Esophagus squamous epithelium (tissue), 5 donors: Measurements from ENCODE around the gene RPGRIP1L. TPM values are rescaled to one million over a fixed set of nuclear protein-coding genes. Genes with fewer than 3 reads are reported as not detected.

Experiments used
- DNase-seq: peaks from one replicate; lab custom pipeline; 2025; lab: John Stamatoyannopoulos, UW
- H3K27ac ChIP-seq, 4 donors: fragments of 200-600 bp; sonication (generic); one replicate each; pipeline ENCODE4 v1.5.1; 2016 to 2019; ENCODE audit warnings: mild to moderate bottlenecking in 1 of 4
- H3K27me3 ChIP-seq, 4 donors: fragments of 200-600 bp; sonication (generic); 1 replicate in 3 of 4; 2 replicates in 1 of 4; pipeline versions ENCODE4 v1.5.1 to v1.6.0; 2017 to 2021; ENCODE audit warnings: antibody characterized with exemption in 1 of 4
- H3K36me3 ChIP-seq, 3 donors: fragments of 200-600 bp; sonication (generic); one replicate each; pipeline ENCODE4 v1.5.1; 2016 to 2019
- H3K4me1 ChIP-seq, 3 donors: fragments of 200-600 bp; sonication (generic); one replicate each; pipeline ENCODE4 v1.5.1; 2017 to 2019
- H3K4me3 ChIP-seq, 4 donors: fragments of 200-600 bp; sonication (generic); 1 replicate in 3 of 4; 2 replicates in 1 of 4; pipeline ENCODE4 v1.5.1; 2016 to 2019; ENCODE audit warnings: mild to moderate bottlenecking in 2 of 4, moderate library complexity in 1 of 4
- H3K9me3 ChIP-seq, 3 donors: fragments of 200-600 bp; sonication (generic); one replicate each; pipeline ENCODE4 v1.5.1; 2016 to 2019
- CTCF ChIP-seq, 6 experiments: fragments of 450-650 bp in 4 of 6; fragments of 200-600 bp in 2 of 6; sonication (generic) in 2 of 6; IDR thresholded peaks; one replicate each; pipeline ENCODE4 v1.5.1; 2016 to 2019; ENCODE audit warnings: antibody characterized with exemption in 6 of 6, mild to moderate bottlenecking in 4 of 6, moderate library complexity in 4 of 6
- POLR2A ChIP-seq, 4 donors: fragments of 450-650 bp; IDR thresholded peaks; one replicate each; pipeline ENCODE4 v1.6.1; 2017; ENCODE audit warnings: antibody characterized with exemption in 4 of 4, mild to moderate bottlenecking in 4 of 4, moderate library complexity in 3 of 4
- WGBS, 2 donors: methylation state at CpG; one replicate each; pipeline ENCODE4 v1.1.5; 2018; 5-methylcytosine and 5-hydroxymethylcytosine counted together
- intact Hi-C: fragments of 100-400 bp; cut with DNase I; formaldehyde crosslinking; loops from one replicate; pipeline ENCODE4 v1.15.0; 2022
- total RNA-seq, 4 donors: library from RNA; depleted of rRNA; stranded (reverse); fragments of >200 nt; gene quantifications; one replicate each; pipeline ENCODE4 v1.1.0, GENCODE V29; 2016
- donor health status: DM: yes; HTN: yes; CAD: no.

The RPGRIP1L gene
- total RNA-seq, 4 donors from 2014 or later: 1.2 to 3.9 (median 3.7) TPM

DNA sequence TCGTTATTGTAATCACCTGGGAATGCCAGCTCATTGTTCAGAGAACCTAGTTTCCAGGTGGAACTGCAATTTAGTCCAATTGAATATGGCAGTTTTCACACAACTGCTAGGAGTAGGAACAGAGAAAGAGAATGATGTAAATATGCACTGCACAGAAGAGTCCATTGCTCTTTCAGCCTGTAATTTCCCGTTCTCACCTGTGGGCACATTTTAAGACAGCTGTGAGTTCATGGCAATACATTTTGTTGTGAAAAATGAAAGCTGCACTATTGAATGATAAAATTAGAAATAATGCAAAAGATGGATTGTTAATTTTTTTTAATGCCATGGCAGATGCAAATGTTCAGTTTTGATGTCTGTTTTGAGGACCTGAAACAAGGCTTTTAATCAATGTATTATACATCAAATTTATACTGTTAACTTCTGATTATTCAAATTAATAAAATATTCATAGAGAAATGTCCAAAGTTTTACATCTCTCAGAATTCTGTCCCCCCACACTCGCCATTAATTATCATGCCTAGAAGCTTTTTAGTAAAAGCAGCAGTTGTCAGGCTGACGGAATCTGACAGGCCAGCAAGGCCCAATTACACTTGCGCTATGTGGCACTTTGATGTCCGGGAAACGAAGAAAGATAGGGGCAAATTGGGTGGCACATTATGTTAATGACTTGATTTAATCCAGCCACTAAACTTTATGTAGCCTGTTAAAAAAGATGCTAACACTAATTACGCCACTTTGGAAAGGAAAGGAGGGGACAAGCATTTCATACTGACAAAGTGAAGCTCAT, 72.2 kb downstream of the RPGRIP1L start:
- H3K27ac ChIP-seq: no peak overlapping the region
- intact Hi-C loops: no loop called here
- no peaks in the 10 kb centered on the region for H3K4me1 ChIP-seq
- H3K4me3 ChIP-seq: no peak overlapping the region
- no peaks in the 10 kb centered on the region for H3K27me3 ChIP-seq
- 85 to 89% methylated on average over 8 of the region's 8 CpGs for WGBS, 2 donors
- DNase-seq: no peak
- TF ChIP-seq CTCF (IDR thresholded peaks at IDR 0.05): no peak
- no peak for TF ChIP-seq POLR2A (IDR thresholded peaks at IDR 0.05)
- H3K9me3 ChIP-seq: no peaks in the 10 kb centered on the region
- peaks cover 0 to 9% (median 0%) of the 10 kb centered on the region in 3 donors for H3K36me3 ChIP-seq

- intact Hi-C loops: no loop called here
- no peak for DNase-seq
These were observed 73.9 kb downstream of the RPGRIP1L start for GRCh38 chr16:53629607-53630312.

GRCh38 chr16:53629151-53629550, 74.5 kb downstream of the RPGRIP1L start:
- no peak overlapping the region for H3K4me3 ChIP-seq
- no peaks in the 10 kb centered on the region for H3K9me3 ChIP-seq
- no peaks in the 10 kb centered on the region for H3K4me1 ChIP-seq
- H3K36me3 ChIP-seq: no peaks in the 10 kb centered on the region
- intact Hi-C loops: no loop called here
- no peaks in the 10 kb centered on the region for H3K27me3 ChIP-seq
- no peak overlapping the region for H3K27ac ChIP-seq
- no peak for TF ChIP-seq CTCF (IDR thresholded peaks at IDR 0.05)
- no peak for TF ChIP-seq POLR2A (IDR thresholded peaks at IDR 0.05)
- DNase-seq: no peak
- 67 to 75% methylated on average over 2 of the region's 2 CpGs for WGBS, 2 donors

More at GRCh38 chr16:53629607-53630312, 73.9 kb downstream of the RPGRIP1L start:
- Histone ChIP-seq H3K36me3 (peaks cover 0 to 4% (median 0%) of the 10 kb centered on the region in 3 donors), H3K9me3 (no peaks in the 10 kb centered on the region), H3K27me3 (no peaks in the 10 kb centered on the region), H3K4me1 (no peaks in the 10 kb centered on the region), H3K4me3 (no peak overlapping the region), H3K27ac (no peak overlapping the region)
- WGBS, 2 donors: 51 to 52% methylated on average over 5 to 6 of the region's 6 CpGs
- TF ChIP-seq CTCF (IDR thresholded peaks at IDR 0.05) (no peak), POLR2A (IDR thresholded peaks at IDR 0.05) (no peak)

DNA sequence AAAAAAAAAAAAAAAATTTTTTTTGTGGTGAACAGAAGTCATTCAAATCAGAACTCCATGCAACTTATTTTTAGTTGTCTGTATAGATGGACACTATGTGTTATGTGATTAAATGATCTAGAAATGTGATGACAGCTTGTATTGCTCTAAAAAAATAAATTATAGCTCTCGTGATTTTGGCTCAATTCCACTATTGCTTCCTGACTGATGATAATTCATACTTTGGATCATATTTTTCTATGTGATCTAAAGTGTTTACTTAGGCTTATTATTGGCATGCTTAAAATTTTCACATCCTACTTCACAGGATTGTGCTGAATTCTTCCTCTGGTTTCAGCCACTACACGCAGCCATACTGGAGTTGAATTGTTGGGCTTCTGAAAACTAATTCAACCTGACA, 76.8 kb downstream of the RPGRIP1L start:
- no peaks in the 10 kb centered on the region for H3K9me3 ChIP-seq
- intact Hi-C loops: no loop called here
- no peaks in the 10 kb centered on the region for H3K36me3 ChIP-seq
- 47 to 48% methylated on average over 2 of the region's 2 CpGs for WGBS, 2 donors
- DNase-seq: no peak
- H3K4me3 ChIP-seq: no peak overlapping the region
- no peak overlapping the region for H3K27ac ChIP-seq
- H3K27me3 ChIP-seq: no peaks in the 10 kb centered on the region
- no peaks in the 10 kb centered on the region for H3K4me1 ChIP-seq
- no peak for TF ChIP-seq CTCF (IDR thresholded peaks at IDR 0.05)
- TF ChIP-seq POLR2A (IDR thresholded peaks at IDR 0.05): no peak

DNA sequence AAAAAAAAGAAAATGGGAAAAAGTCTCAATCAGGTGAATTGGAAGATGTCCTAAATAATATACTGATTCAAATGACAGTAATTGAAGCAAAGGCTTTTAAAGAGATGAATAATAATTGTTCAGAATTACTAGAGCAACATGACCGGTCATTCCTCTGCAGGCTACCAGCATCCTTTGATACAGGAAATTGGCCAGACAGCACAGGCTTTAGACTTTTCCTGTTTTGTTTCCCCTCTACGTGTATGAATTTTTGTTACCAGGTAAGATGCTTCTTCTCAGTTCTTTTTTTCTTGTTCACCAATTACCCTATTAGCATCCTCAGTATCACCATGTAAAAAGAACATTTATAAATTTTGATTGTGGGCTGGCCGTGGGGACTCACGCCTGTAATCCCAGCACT, 77.5 kb downstream of the RPGRIP1L start:
- H3K36me3 ChIP-seq: no peaks in the 10 kb centered on the region
- WGBS, 2 donors: 81 to 94% methylated on average over 4 of the region's 4 CpGs
- H3K4me3 ChIP-seq: no peak overlapping the region
- no peak for DNase-seq
- TF ChIP-seq CTCF (IDR thresholded peaks at IDR 0.05) (no peak), POLR2A (IDR thresholded peaks at IDR 0.05) (no peak)
- intact Hi-C loops: no loop called here
- H3K9me3 ChIP-seq: no peaks in the 10 kb centered on the region
- H3K27me3 ChIP-seq: no peaks in the 10 kb centered on the region
- H3K4me1 ChIP-seq: no peaks in the 10 kb centered on the region
- no peak overlapping the region for H3K27ac ChIP-seq
